ENCODE data around the gene PCDHGA5. TPM values are rescaled to one million over a fixed set of nuclear protein-coding genes. Genes with fewer than 3 reads are reported as not detected.

Gene PCDHGA5
- total RNA-seq, 1 experiment from 2014 or later, result 0.05 TPM

- no peaks in the 10 kb centered on the region for H3K9me2 ChIP-seq (ENCODE audit: insufficient read depth)
- H3K9ac ChIP-seq (ENCODE audit: low read length), result no peak overlapping the region
- H3K27ac ChIP-seq (ENCODE audit: low read depth, low read length), result no peak overlapping the region
- no peaks in the 10 kb centered on the region for H4K20me1 ChIP-seq (ENCODE audit: insufficient read depth)
- ChIA-PET CTCF (no interaction called here), RAD21 (ENCODE audit: low non-redundant PET in 1 of 2, low total read pairs in 2 of 2, uncharacterized antibody in 2 of 2, unreplicated experiment in 2 of 2) (no interaction called here), POLR2A (no interaction called here)
- H3K9me3 ChIP-seq (ENCODE audit: control insufficient read depth in 1 of 2, insufficient read depth in 1 of 2, low read depth in 1 of 2, low read length in 2 of 2), result peaks cover 4% of the 10 kb centered on the region in 2 experiments; a peak in 2 of 4 replicates
- no peak overlapping the region for H3K4me2 ChIP-seq (ENCODE audit: low read length)
- H3K79me2 ChIP-seq (ENCODE audit: insufficient read depth, low read length), result no peaks in the 10 kb centered on the region
- ATAC-seq, result no peak
- no peaks in the 10 kb centered on the region for H3K27me3 ChIP-seq (ENCODE audit: insufficient read depth, low read length)
- H2AFZ ChIP-seq (ENCODE audit: low read depth, low read length, poor library complexity, severe bottlenecking), result no peak overlapping the region
- no peaks in the 10 kb centered on the region for H3K36me3 ChIP-seq (ENCODE audit: control insufficient read depth in 1 of 2, insufficient read depth in 2 of 2, low read length in 2 of 2)
- TF ChIP-seq, protein P1, sequence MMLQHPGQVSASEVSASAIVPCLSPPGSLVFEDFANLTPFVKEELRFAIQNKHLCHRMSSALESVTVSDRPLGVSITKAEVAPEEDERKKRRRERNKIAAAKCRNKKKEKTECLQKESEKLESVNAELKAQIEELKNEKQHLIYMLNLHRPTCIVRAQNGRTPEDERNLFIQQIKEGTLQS (IDR thresholded peaks at IDR 0.05), result no peak
- TF ChIP-seq SP1 (IDR thresholded peaks at IDR 0.05; ENCODE audit: low read depth), result no peak
- TF ChIP-seq EZH2 (IDR thresholded peaks at IDR 0.05), result no peak
- TF ChIP-seq, protein P2, sequence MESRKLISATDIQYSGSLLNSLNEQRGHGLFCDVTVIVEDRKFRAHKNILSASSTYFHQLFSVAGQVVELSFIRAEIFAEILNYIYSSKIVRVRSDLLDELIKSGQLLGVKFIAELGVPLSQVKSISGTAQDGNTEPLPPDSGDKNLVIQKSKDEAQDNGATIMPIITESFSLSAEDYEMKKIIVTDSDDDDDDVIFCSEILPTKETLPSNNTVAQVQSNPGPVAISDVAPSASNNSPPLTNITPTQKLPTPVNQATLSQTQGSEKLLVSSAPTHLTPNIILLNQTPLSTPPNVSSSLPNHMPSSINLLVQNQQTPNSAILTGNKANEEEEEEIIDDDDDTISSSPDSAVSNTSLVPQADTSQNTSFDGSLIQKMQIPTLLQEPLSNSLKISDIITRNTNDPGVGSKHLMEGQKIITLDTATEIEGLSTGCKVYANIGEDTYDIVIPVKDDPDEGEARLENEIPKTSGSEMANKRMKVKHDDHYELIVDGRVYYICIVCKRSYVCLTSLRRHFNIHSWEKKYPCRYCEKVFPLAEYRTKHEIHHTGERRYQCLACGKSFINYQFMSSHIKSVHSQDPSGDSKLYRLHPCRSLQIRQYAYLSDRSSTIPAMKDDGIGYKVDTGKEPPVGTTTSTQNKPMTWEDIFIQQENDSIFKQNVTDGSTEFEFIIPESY (IDR thresholded peaks at IDR 0.05; ENCODE audit: extremely low read depth, insufficient replicate concordance, low read length), result no peak
- no peak for TF ChIP-seq POLR2A (IDR thresholded peaks at IDR 0.05; ENCODE audit: borderline replicate concordance, extremely low read depth, insufficient read depth, insufficient read length)
- TF ChIP-seq, protein P3, sequence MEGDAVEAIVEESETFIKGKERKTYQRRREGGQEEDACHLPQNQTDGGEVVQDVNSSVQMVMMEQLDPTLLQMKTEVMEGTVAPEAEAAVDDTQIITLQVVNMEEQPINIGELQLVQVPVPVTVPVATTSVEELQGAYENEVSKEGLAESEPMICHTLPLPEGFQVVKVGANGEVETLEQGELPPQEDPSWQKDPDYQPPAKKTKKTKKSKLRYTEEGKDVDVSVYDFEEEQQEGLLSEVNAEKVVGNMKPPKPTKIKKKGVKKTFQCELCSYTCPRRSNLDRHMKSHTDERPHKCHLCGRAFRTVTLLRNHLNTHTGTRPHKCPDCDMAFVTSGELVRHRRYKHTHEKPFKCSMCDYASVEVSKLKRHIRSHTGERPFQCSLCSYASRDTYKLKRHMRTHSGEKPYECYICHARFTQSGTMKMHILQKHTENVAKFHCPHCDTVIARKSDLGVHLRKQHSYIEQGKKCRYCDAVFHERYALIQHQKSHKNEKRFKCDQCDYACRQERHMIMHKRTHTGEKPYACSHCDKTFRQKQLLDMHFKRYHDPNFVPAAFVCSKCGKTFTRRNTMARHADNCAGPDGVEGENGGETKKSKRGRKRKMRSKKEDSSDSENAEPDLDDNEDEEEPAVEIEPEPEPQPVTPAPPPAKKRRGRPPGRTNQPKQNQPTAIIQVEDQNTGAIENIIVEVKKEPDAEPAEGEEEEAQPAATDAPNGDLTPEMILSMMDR (IDR thresholded peaks at IDR 0.05 in 2 of 3, conservative IDR thresholded peaks at IDR 0.05 in 1 of 3; ENCODE audit: borderline replicate concordance in 1 of 3, insufficient read depth in 1 of 3, low read depth in 2 of 3, low read length in 2 of 3), result no peak
- no peak for TF ChIP-seq EGR1 (IDR thresholded peaks at IDR 0.05; ENCODE audit: low read depth)
- TF ChIP-seq ZNF274 (IDR thresholded peaks at IDR 0.05; ENCODE audit: low read depth, low read length), result no peak
- no peak for TF ChIP-seq CBX3 (IDR thresholded peaks at IDR 0.05; ENCODE audit: low read depth)
- no peak for TF ChIP-seq SRF (IDR thresholded peaks at IDR 0.05; ENCODE audit: low read depth)
- no peak for TF ChIP-seq CEBPB (IDR thresholded peaks at IDR 0.05; ENCODE audit: low read depth)
- no peak for TF ChIP-seq RAD21 (IDR thresholded peaks at IDR 0.05; ENCODE audit: low read depth)
- TF ChIP-seq POLR2AphosphoS5 (IDR thresholded peaks at IDR 0.05; ENCODE audit: low read depth, low read length), result no peak
- TF ChIP-seq YY1 (IDR thresholded peaks at IDR 0.05; ENCODE audit: extremely low read depth, insufficient replicate concordance, low read depth, low read length), result no peak
- no peak for TF ChIP-seq ELF1 (IDR thresholded peaks at IDR 0.05; ENCODE audit: borderline replicate concordance, low read depth)
- TF ChIP-seq EZH2phosphoT487 (IDR thresholded peaks at IDR 0.05; ENCODE audit: borderline replicate concordance), result no peak
- no peak for TF ChIP-seq SIN3A (IDR thresholded peaks at IDR 0.05; ENCODE audit: low read depth)
- no peak for TF ChIP-seq FOSL1 (IDR thresholded peaks at IDR 0.05; ENCODE audit: low read depth)
- TF ChIP-seq, protein P4, sequence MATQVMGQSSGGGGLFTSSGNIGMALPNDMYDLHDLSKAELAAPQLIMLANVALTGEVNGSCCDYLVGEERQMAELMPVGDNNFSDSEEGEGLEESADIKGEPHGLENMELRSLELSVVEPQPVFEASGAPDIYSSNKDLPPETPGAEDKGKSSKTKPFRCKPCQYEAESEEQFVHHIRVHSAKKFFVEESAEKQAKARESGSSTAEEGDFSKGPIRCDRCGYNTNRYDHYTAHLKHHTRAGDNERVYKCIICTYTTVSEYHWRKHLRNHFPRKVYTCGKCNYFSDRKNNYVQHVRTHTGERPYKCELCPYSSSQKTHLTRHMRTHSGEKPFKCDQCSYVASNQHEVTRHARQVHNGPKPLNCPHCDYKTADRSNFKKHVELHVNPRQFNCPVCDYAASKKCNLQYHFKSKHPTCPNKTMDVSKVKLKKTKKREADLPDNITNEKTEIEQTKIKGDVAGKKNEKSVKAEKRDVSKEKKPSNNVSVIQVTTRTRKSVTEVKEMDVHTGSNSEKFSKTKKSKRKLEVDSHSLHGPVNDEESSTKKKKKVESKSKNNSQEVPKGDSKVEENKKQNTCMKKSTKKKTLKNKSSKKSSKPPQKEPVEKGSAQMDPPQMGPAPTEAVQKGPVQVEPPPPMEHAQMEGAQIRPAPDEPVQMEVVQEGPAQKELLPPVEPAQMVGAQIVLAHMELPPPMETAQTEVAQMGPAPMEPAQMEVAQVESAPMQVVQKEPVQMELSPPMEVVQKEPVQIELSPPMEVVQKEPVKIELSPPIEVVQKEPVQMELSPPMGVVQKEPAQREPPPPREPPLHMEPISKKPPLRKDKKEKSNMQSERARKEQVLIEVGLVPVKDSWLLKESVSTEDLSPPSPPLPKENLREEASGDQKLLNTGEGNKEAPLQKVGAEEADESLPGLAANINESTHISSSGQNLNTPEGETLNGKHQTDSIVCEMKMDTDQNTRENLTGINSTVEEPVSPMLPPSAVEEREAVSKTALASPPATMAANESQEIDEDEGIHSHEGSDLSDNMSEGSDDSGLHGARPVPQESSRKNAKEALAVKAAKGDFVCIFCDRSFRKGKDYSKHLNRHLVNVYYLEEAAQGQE (IDR thresholded peaks at IDR 0.05; ENCODE audit: low read depth), result no peak
- no TSS peak for BruUV-seq (replicated peaks)
- H3K4me1 ChIP-seq (ENCODE audit: control insufficient read depth in 1 of 2, insufficient read depth in 2 of 2, low read length in 2 of 2), result no peaks in the 10 kb centered on the region
- no peak for DNase-seq (ENCODE audit: low read depth, low spot score)
- no peak overlapping the region for H3K4me3 ChIP-seq (replicated peaks in 1 of 2; ENCODE audit: low read depth in 1 of 2, low read length in 2 of 2)
- intact Hi-C loops (cut with micrococcal nuclease), result no loop called here
These were observed 20.0 kb upstream of the PCDHGA5 start for GRCh38 chr5:141343953-141344463.
